SHP77 (cell line): ENCODE results near the gene DOCK10.

Source experiments
- DNase-seq, 2 experiments: peaks; one replicate each; lab custom pipeline; 2025; lab: John Stamatoyannopoulos, UW

Gene DOCK10

DNA sequence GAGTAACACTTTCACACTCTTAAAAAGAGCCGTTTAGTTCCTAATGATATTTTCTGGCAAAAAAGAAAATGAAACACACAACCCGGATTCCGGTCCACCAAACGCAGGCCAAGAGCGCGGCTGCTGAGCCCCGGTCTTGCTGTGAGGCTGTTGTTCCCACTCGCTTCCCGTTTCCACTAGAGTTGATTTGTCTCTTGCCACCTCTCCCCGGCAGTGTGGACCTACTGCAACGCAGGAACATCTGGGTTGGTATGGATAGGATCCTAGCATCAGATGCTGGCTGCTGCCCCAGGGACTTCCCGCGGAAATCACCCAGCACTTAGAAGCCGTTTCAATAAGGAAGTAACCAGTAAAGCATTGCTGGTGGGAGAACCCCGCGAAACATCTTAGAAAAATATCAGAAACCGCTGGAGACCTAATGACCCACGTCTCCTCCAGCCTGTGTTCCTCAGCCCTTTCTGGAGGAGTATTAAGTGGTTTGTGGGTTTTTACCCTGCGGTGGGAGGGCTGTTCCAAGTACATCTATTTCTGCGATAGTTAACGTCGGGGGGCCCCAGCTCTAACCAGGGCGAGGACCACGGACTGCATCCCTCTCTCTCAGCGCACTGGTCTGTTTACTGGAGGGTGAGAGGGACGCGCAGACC is 939 bp downstream of the DOCK10 start:
- no peak for DNase-seq

DNA sequence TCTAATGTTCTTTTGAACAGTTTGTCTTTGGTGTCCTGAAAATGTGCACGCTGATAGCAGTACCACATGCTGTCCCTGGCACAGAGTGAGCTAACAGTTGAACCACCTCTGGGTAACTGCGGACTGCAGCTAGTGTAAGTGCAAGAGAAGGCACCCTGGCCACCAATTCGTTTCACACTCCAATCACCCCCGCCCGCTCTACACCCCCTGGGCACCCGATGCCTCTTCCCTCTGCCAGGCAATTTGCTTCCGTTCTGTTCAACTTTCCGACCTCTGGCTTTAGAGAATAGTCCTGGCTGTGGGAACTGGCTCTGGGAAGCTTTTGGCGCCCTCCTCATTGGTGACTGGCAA is 1.4 kb downstream of the DOCK10 start:
- no peak for DNase-seq

DNA sequence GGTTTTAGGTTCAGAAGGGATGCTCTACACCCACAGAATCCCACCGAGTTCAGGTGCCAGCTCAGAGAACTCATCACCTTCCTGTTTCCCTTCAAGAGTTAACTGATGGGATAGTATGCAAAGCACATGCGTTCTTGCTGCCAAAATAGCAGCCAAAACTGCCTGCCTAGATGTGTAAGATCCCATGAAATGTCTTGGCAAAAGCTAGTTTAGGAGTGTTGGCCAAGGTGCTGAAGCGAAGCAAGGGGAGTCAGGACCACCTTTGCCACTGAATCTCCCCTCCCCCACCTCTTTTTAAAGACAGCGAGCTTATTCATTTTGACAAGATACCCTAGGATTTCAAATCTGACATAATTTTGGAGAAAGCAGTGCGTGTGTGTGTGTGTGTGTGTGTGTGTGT is 2.1 kb downstream of the DOCK10 start:
- DNase-seq, result no peak

DNA sequence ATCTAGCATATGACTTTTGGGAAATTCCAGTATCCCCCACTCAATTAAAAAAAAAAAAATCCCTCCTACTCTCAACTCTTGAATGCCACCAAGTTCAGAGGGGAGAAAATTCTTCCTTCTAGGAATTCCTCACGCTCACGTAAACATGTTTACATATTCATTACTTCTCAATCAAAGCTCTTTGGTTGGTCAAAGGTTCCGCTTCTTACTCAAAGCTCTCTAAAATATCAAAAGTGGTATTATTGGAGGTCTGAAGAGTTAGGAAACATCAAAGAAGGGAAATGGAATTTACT is 4.1 kb downstream of the DOCK10 start:
- DNase-seq, result no peak

DNA sequence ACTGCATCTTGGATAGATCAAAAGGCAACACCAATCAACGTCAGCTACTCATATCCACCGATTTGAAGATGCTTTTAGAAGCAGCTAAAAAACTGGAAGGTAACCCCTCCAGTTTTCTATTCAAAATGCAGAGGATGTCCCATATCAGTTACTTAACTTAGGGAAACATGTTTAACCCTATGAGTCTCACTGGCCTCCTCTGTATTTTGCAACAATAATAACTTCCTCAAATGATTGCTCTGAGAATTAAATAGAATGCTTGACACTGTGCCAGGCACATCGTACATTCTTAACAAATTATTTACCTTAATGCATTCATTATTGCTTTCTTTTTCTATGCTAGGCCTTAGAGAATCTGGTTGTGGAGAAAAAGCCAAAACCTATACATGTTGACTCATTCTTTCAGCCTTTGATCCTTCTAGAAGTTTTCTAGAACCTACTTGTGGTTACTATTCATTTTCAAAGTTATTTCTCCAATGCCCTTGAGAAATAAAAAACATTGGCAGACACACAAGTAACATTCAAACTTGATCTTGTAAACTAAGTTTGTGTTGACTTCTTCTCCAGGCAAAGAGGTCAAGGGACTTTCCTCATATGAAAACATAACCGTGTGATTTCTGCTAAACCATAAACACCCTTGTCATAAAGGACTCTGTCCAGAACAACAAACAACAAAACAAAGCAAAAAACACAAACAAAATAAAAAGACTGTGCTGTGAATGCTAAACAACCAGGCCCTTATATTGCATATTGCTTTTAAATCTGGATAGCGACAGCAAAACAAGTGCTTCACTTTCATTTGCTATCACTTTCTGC is 4.6 kb downstream of the DOCK10 start:
- DNase-seq, result no peak

DNA sequence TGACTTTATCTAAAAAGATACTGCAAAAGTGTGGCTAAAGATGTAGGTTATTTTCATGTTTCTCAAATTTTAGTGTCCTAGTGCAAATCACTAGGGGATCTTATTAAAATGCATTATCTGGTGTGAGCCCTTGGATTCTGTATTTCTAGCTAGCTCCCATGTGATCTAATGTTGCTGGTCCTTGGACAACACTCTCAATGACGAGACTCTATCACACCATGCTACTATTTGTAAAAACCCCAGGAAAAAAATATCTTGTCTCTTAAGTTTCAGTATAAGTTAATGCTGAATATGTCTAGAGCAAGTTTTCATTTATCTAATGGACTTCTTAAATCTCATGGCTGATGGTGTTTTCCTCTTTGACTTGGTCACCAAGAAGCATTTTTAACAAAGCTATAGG is 5.8 kb downstream of the DOCK10 start:
- no peak for DNase-seq

DNA sequence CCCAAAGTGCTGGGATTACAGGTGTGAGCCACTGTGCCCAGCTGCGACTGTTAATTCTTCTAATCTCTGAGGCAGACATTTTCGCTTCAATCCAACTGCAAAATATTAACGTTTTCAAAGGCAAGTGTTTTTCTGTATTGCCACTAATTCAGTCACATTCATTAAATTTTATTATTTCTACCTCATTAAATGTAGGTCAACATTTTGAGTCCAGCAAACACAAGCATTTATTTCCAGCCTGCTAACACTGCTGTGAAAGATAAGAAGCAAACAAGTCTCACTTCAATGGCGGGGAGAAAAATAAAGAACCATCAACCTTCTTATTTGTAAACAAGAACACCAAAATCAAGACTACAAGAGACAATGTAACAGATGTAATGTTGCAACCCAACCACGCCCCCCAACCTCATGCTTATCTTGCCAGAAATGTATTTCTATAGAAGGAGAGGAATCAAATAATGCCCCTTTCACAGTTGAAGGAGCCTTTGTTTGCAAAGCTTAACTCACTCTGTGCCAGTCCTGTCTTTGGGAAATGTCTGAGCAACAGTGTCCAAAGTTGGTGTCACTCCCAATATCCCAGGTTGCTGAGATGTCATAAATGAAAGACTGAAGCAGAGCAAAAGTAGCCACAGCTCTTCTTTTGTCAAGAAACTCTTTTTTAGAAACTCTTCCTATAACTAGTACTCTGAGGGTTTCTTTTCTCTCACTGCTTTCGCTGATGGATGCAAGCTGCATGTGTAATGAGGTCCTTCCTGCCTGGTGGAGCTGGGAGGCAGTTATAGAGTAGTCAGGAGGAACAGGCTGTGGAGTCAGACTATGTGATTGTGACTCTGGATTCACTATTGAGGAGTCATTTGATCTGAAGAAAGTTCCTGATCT is 8.6 kb downstream of the DOCK10 start:
- DNase-seq, result no peak

DNA sequence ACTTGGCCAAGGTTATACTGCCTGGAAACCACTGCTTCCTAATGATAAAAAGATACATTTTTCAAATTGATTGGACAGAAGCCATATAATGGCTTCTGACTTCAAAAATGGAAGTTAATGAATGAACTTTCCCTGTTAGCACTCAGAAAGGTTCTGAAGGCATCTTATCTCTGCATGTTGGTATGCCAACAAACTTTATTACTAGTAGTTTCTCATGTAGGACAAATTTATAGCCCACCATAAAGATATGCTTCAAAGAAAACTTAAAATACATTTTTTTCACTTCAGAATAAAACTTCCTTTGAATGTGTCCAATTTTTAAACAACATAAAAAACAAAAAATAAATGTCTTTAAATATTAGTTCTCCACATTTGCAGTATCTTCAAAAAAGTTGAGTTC is 10.0 kb downstream of the DOCK10 start:
- DNase-seq, result no peak

DNA sequence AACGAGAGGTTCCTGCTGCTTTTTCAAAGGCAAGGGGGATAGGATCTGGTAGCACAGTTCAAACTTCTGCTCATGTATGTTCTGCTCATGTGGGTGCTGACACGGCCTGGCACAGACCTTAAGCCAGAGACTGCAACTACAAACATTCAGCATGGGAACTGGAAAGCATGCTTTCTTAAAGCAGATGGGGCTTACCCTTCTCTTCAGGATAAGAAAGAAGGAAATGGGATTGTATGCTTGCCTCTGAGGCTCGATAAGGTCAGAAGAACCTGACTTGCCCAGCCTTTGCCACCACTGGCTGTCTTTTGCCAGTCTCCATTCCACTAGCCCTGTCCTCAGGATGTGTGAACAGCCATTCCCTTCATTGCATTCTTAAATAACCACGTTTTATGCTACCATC is 10.7 kb downstream of the DOCK10 start:
- no peak for DNase-seq

DNA sequence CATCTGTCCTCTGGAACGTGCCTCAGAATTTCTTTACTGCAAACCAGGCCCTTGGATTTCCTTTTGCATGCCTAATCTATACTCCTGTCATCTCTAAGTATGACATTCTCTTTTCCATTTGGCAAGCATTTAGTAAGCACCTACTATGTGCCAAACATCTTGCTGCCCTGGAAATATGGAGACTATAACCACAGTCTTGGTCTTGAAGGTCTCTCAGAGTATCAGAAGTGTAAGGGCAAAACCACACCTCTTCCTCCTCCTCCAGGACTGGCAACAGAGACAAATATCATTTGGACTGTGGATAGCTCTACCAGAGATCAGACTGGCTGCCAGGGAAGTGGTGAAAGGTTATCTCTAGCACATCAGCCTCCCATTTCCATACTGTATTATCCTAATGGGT is 11.4 kb downstream of the DOCK10 start:
- no peak for DNase-seq

DNA sequence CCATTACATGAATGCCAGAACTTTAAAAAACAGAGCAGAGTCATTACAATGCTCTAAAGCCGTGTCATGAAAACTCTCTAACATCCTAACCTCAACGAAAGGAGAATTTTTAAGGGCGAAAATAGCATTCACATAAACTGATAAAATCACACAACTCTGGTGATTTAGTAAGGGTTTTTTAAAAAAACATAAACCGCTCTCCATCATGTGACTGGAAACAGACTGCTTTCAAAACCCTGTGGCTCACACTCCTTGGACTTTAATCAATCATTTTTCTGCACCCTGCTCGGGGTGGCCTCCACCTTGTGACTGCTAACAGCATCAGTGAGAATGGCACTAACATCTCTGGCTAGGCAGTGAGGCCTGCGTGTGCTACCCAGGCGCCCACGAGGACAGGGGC is 12.1 kb downstream of the DOCK10 start:
- DNase-seq, result no peak

DNA sequence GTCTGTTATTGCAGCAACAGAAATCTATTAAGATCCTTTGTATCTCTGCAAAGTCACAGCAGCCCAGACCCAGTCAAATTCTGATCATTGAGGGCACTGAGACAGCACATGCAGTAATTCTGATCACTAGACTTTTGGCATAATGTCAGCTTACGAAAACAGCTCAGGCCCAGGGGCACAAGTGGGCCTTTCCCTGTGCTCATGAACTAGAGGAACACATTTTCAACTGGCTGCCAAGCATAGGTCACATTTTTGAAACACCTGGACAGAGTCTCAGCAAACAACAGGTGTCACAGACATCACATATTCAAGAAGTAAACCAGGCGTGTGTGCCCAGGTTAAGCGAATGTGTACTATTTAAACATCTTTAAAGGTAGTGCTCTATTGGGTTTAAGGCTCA is 13.7 kb downstream of the DOCK10 start:
- DNase-seq, result no peak

DNA sequence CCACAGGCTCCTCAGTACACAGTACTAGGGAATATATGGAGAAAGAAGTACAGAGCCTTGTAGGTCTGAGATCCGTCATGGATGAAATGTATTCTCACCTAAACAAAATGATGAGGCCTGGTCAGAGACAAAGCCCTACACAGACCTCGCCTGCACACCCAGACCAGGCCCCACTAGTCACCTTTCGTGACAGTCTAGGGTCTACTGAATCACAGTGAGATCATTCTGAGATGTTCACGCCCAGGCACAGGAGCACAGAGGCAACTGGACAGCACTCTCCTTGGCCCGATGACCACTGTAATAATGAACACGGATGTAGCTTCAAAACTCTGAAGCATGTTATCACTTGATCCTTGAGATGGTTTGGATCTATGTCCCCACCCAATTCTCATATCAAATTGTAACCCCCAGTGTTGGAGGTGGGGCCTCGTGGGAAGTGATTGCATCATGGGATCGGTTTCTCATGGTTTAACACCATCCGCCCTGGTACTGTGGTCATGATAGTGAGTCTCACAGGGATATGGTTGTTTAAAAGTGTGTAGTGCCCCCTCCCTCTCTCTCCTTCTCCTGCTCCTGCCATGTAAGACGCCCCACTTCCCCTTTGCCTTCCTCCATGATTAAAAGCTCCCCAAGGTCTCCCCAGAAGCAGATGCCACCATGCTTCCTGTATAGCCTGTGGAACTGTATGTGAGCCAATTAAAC is 15.1 kb downstream of the DOCK10 start:
- DNase-seq, result no peak

DNA sequence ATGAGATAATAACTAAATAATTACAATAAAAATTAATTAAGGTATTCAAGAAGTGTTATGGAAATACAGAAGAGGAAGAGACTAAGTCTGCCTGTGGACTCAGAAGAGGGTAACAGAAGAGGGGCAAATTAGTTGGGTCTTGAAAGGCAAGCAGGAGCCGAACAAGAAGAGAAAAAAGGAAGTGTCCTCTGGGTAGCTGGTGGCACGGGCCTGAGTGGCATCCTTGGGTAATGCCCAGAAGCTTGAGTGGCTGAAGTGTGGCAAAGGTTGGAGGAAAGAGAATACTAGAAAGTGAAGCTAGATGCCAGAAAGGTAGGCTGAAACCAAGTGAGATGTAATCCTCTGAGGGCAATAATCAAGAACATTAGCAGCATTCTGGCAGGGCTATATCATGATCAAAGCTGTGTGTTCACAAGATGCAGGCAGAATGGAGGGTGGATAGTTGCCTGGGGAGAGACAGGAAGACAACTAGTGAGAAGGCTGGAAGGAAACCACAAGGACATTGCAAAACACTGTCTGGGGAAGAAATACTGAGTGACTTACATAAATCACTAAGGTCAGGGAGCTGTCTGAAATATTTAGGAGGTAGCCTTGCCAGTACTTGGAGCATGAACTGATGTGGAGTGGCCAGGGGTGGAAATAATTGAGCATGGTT is 16.2 kb downstream of the DOCK10 start:
- no peak for DNase-seq

DNA sequence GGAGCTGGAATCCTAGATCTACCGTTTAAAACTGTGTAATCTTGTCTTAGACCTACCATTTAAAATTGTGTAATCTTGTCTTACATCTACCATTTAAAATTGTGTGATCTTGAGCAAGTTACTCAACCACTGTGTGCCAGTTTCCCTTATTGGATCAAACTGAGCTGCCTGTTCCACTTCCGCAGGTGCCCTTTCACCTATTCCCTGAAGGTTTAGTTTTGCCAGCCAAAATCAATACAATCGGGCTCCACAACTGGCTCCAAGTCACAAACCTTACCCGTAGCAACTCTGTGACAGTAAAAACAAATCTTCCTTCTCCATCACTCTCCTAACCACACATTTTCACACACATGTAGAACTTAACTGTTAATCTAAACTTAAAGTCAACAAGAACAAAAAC is 20.1 kb downstream of the DOCK10 start:
- no peak for DNase-seq

DNA sequence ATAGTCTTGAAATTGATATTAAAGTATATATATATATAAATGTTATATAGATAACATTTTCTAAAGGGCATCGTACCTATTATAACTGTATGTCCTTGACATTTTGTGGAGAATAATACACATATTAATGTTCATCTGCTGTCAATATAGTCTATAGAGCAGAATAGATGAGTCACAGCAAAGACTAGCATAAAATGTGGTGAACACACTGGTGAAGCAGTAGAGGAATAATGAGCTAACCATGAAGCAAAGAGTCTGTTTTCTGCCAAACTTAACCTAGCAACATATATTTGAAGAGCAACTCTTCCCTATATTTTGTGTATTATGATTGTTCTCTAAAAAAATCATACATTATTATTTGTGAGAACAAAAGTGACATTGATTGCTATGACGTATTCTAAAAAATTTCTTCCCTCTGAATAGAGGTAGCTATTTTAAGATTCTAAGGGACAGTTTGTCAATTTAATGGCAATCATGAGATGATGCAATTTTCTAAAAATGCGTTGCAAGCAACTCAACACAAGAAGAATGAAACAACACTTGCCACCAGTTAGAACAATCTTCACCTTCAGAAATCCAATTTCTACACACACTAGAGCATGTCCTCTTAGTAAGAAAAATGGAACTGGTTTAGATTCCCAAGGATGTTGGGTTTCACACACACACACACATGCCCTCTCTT is 22.0 kb downstream of the DOCK10 start:
- DNase-seq, result no peak

DNA sequence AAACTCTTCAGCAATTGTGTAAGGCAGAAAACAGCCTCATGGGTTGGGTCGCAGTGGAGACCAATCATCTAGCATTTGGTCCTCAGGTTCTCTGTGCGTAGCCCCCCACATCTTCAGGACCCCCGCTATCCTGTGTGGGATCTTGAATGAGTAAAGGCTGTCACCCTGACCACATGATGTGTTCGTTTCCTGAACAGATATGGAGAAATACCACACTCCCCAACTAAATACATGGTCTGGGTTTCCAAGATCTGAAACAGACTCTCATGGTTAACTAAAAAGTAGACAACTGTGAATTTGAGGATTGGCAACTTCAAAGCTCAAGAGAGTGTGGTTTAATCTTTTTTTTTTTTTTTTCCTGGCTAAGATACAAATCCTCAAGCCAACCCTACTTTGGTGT is 23.2 kb downstream of the DOCK10 start:
- no peak for DNase-seq

DNA sequence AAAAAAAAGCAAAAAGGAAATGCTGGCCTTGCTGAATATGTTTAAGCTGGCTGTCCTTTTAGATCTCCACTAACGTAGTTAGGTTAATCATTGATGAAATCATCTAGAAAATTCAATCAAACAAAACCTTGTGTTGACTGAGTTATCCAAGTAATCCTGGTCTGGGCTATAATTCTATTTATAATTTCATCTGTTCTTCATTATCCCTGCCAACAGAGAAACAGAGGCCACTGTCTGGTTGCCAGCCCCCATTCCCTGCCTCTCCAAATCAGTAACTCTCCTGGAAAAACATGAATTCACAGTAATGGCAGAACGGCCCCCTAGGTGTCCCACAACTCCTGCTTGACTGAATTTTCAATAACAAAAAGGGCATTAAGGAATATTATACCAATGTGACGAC is 24.6 kb downstream of the DOCK10 start:
- DNase-seq, result no peak

DNA sequence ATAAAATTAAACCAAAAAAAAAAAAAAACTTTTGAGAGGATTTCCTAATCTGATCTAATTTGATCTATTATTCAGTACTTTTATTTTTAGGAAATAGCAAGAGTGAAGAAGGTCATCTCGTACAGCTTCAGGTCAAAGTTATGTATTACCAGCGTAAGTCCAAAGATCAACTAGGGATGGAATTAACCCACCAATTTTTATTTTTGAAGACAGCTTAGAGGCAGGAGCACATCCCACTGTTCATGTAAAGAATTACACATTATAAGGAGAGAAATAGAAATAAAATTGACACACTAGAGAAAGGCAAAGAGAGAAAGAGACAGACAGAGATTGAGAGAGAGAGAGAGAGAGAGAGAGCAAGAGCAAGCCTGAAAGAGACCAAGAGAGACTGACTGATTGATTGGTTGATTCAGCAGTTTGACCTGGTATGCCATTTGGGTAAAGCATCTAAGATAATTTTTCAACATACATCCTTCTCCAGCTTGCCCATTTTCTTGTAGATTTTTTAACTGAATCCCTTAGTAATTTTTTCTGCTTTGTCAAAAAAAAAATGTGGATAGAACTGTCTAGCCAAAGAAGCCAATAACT is 25.1 kb downstream of the DOCK10 start:
- no peak for DNase-seq

DNA sequence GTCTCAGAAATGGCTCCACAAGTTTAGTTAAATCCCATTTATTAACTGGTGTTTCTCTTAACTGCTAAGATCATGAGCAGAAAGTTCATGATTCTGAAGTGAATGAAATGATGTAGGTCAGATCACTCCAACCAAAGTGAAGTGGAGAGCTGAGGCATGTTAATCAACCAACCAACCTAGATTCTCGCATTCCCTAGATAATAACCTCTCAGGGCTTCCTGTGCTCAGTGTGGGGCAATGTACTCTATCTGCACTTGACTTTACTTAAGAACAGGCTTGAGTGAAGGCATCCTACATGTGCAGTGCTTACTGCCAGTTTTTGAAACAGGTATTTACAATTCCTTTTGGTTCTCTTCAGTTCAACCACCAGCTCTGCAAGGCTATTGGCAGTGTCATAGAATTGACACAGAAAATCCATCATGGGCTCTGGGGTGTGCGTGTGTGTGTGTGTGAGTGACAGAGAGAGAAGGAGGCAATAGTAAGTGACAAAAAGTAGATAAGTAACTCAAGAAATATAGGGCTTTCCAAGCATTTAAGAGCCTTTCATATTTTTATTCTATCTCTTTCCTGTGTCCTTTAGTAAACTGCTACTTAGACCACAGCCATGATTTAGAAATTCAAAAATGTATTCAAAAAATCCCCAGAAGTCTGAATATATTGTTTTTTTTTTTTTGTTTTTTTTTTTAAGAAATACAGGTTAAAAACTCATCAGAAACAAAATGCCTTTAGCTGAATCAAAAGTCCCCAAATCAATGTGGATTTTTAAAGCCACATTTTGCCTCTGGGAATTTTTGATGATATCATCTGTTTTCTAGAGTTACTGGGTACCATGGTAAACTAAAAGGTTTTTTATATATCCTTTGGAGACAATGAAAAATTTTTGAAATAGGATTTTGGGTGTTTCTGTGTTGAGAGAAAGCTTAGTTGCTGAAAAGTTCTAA is 28.6 kb downstream of the DOCK10 start:
- DNase-seq, result no peak
